Stimulated activated CD4-positive, alpha-beta T cell treated with anti-CD3 and anti-CD28 coated beads, Interleukin-2, amount 100 ng/mL, for 48 hours (primary cell): ENCODE measurements around the gene EXD3.

Experiments
- DNase-seq, 2 donors: peaks; one replicate each; pipeline ENCODE4 v3.0.0-alpha.2; 2020

The EXD3 gene

GRCh38 chr9:137314561-137315560, 108.1 kb downstream of the EXD3 start:
- no peak for DNase-seq

GRCh38 chr9:137313956-137314560, 108.9 kb downstream of the EXD3 start:
- no peak for DNase-seq

- no peak for DNase-seq
Measured at GRCh38 chr9:137313326-137313936, 109.5 kb downstream of the EXD3 start.

GRCh38 chr9:137312852-137313325, 110.1 kb downstream of the EXD3 start:
- no peak for DNase-seq

- DNase-seq = no peak
Measured at GRCh38 chr9:137311986-137312851, 110.7 kb downstream of the EXD3 start.

- no peak for DNase-seq
Measured at GRCh38 chr9:137311171-137311985, 111.6 kb downstream of the EXD3 start.

GRCh38 chr9:137310189-137311052, 112.5 kb downstream of the EXD3 start:
- no peak for DNase-seq

GRCh38 chr9:137309368-137310188, 113.4 kb downstream of the EXD3 start:
- no peak for DNase-seq

- DNase-seq = no peak
Measured at GRCh38 chr9:137308057-137308619, 114.8 kb downstream of the EXD3 start.

- no peak for DNase-seq
Measured at GRCh38 chr9:137307255-137308056, 115.5 kb downstream of the EXD3 start.

- no peak for DNase-seq
Measured at GRCh38 chr9:137306850-137307254, 116.1 kb downstream of the EXD3 start.

GRCh38 chr9:137306066-137306849, 116.7 kb downstream of the EXD3 start:
- no peak for DNase-seq

GRCh38 chr9:137305798-137306065, 117.2 kb downstream of the EXD3 start:
- no peak for DNase-seq

GRCh38 chr9:137305060-137305797, 117.7 kb downstream of the EXD3 start:
- peak; percentile 49 to 63 for DNase-seq

GRCh38 chr9:137304383-137305059, 118.4 kb downstream of the EXD3 start:
- DNase-seq = no peak

GRCh38 chr9:137303893-137304382, 119.0 kb downstream of the EXD3 start:
- no peak for DNase-seq
